GM23338 (cell line): ENCODE results near the gene PIKFYVE. TPM values are rescaled to one million over a fixed set of nuclear protein-coding genes. Genes with fewer than 3 reads are reported as not detected.

ENCODE experiments used
- ATAC-seq: fragments of 200-7000 bp; cut with Tn5 transposase; 3 replicates; pipeline ENCODE4 v1.9.1; 2020
- DNase-seq: peaks from one replicate; pipeline ENCODE4 v3.0.0-alpha.2; 2015; ENCODE audit warnings: low spot score
- H2AFZ ChIP-seq: fragments of 200-600 bp; sonication (generic); 2 replicates; pipeline ENCODE4 v1.8.0; 2016; ENCODE audit warnings: antibody characterized with exemption, mild to moderate bottlenecking, moderate library complexity
- H3F3A ChIP-seq: fragments of 200-600 bp; sonication (generic); replicated peaks from 2 replicates; pipeline ENCODE4 v1.8.0; 2017; ENCODE audit warnings: antibody characterized with exemption, mixed run types, low read depth
- H3K27ac ChIP-seq: fragments of 200-600 bp; sonication (generic); 2 replicates; pipeline ENCODE4 v1.6.1; 2016; ENCODE audit warnings: low read depth
- H3K27me3 ChIP-seq: fragments of 200-600 bp; sonication (generic); 2 replicates; pipeline ENCODE4 v1.8.0; 2016; ENCODE audit warnings: mild to moderate bottlenecking, mixed run types, moderate library complexity; ENCODE audit not compliant: insufficient read depth
- H3K36me3 ChIP-seq: fragments of 200-600 bp; sonication (generic); 2 replicates; pipeline ENCODE4 v1.8.0; 2016; ENCODE audit warnings: mild to moderate bottlenecking; ENCODE audit not compliant: insufficient read depth
- H3K4me1 ChIP-seq: fragments of 200-600 bp; sonication (generic); 2 replicates; pipeline ENCODE4 v1.8.0; 2016; ENCODE audit warnings: mild to moderate bottlenecking, moderate library complexity; ENCODE audit not compliant: insufficient read depth
- H3K4me2 ChIP-seq: fragments of 200-600 bp; sonication (generic); 2 replicates; pipeline ENCODE4 v1.7.1; 2017; ENCODE audit warnings: mixed run types
- H3K4me3 ChIP-seq: fragments of 200-600 bp; sonication (generic); 2 replicates; pipeline ENCODE4 v1.6.1; 2016; ENCODE audit warnings: mixed run types
- H3K79me2 ChIP-seq: fragments of 200-600 bp; sonication (generic); replicated peaks from 2 replicates; pipeline ENCODE4 v1.8.0; 2017; ENCODE audit warnings: mild to moderate bottlenecking; ENCODE audit not compliant: insufficient read depth
- H3K9me2 ChIP-seq: fragments of 200-600 bp; sonication (generic); 2 replicates; pipeline ENCODE4 v1.8.0; 2017; ENCODE audit not compliant: insufficient read depth
- H4K20me1 ChIP-seq: fragments of 200-600 bp; sonication (generic); replicated peaks from 2 replicates; pipeline ENCODE4 v1.8.0; 2017; ENCODE audit warnings: mild to moderate bottlenecking; ENCODE audit not compliant: insufficient read depth
- H3K27ac Mint-ChIP-seq: 2 replicates; pipeline ENCODE4 v1.8.0; 2020; ENCODE audit warnings: inconsistent platforms, mild to moderate bottlenecking, moderate library complexity, mixed read lengths
- H3K27me3 Mint-ChIP-seq: 3 replicates; pipeline ENCODE4 v1.8.0; 2022; ENCODE audit warnings: low read depth, mild to moderate bottlenecking, moderate library complexity, mixed read lengths, inconsistent platforms; ENCODE audit not compliant: insufficient read depth, poor library complexity
- H3K36me3 Mint-ChIP-seq: 3 replicates; pipeline ENCODE4 v1.8.0; 2021; ENCODE audit warnings: low read depth, mild to moderate bottlenecking, inconsistent platforms, moderate library complexity, mixed read lengths
- H3K4me1 Mint-ChIP-seq: 3 replicates; pipeline ENCODE4 v1.8.0; 2020; ENCODE audit warnings: mild to moderate bottlenecking, inconsistent platforms, mixed read lengths
- H3K4me3 Mint-ChIP-seq: 3 replicates; pipeline ENCODE4 v1.8.0; 2021; ENCODE audit warnings: moderate library complexity, mild to moderate bottlenecking, inconsistent platforms, mixed read lengths
- H3K9me3 Mint-ChIP-seq: 3 replicates; pipeline ENCODE4 v1.8.0; 2020; ENCODE audit warnings: moderate library complexity, mild to moderate bottlenecking, inconsistent platforms, mixed read lengths
- CREB1 ChIP-seq: fragments of 250-450 bp; sonication (Bioruptor Pico); IDR thresholded peaks from 2 replicates; pipeline ENCODE4 v1.5.0; 2020; ENCODE audit warnings: low read depth, mild to moderate bottlenecking, moderate library complexity
- EZH2 ChIP-seq: fragments of 200-600 bp; sonication (generic); IDR thresholded peaks from one replicate; pipeline ENCODE4 v1.8.0; 2017; ENCODE audit warnings: antibody characterized with exemption, mild to moderate bottlenecking, low read depth; ENCODE audit not compliant: unreplicated experiment
- EZH2phosphoT487 ChIP-seq: fragments of 200-600 bp; sonication (generic); IDR thresholded peaks from one replicate; pipeline ENCODE4 v1.8.1; 2018; ENCODE audit warnings: antibody characterized with exemption; ENCODE audit not compliant: unreplicated experiment
- POLR2AphosphoS5 ChIP-seq: IDR thresholded peaks from 2 replicates; pipeline ENCODE4 v1.6.1; 2016; ENCODE audit warnings: antibody characterized with exemption, low read depth
- STAT1 ChIP-seq: IDR thresholded peaks from one replicate; pipeline ENCODE4 v1.6.1; 2016; ENCODE audit warnings: antibody characterized with exemption; ENCODE audit not compliant: unreplicated experiment
- ZNF331 ChIP-seq: fragments of 250-450 bp; sonication (Bioruptor Pico); IDR thresholded peaks from 2 replicates; pipeline ENCODE4 v1.5.0; 2020; ENCODE audit warnings: low read depth, mild to moderate bottlenecking, moderate library complexity
- polyA plus RNA-seq: library from polyadenylated mRNA; unstranded; fragments of >200 nt; fragmentation: Nextera tagmentation; extraction: Ambion mirVana; gene quantifications from 2 replicates; pipeline ENCODE4 v1.2.1, GENCODE V29; 2016
- total RNA-seq: library from RNA; depleted of rRNA; stranded (reverse); fragments of >200 nt; shearing (Covaris generic); gene quantifications from 2 replicates; pipeline ENCODE4 v1.2.3, GENCODE V29; 2014
- TF ChIP-seq, protein P1 (sequence below): IDR thresholded peaks from 2 replicates; pipeline ENCODE4 v1.6.1; 2016; ENCODE audit warnings: antibody characterized with exemption
- TF ChIP-seq, protein P2 (sequence below), 2 experiments: fragments of 200-600 bp in 1 of 2; sonication (generic) in 1 of 2; conservative IDR thresholded peaks; 2 replicates each; pipeline versions ENCODE4 v1.5.1 to v1.6.1; 2016 to 2017; ENCODE audit warnings: antibody characterized with exemption in 2 of 2, low read depth in 2 of 2, mild to moderate bottlenecking in 2 of 2, moderate library complexity in 1 of 2
- TF ChIP-seq, protein P3 (sequence below): fragments of 250-450 bp; sonication (Bioruptor Pico); IDR thresholded peaks from 2 replicates; pipeline ENCODE4 v1.5.0; 2020; ENCODE audit warnings: mild to moderate bottlenecking, moderate library complexity

Gene PIKFYVE
- total and polyA plus RNA-seq, 2 experiments from 2014 or later = 15.1 to 48.0 TPM

GRCh38 chr2:208248601-208249000 lies 17.5 kb upstream of the PIKFYVE start:
- Histone ChIP-seq H3K4me2 (no peak overlapping the region), H3K9me2 (no peaks in the 10 kb centered on the region), H3K27me3 (no peaks in the 10 kb centered on the region), H2AFZ (no peak overlapping the region), H3K4me1 (peaks cover 14% of the 10 kb centered on the region), H4K20me1 (peaks cover 13% of the 10 kb centered on the region), H3K79me2 (peaks cover 51% of the 10 kb centered on the region), H3F3A (0 out of 2 replicates have a peak, but pooled peaks cover 2% of the 10 kb centered on the region), H3K36me3 (peaks cover 90% of the 10 kb centered on the region), H3K4me3 (no peak overlapping the region), H3K27ac (no peak overlapping the region)
- DNase-seq (no peak), ATAC-seq (no peak)
- H3K27me3 Mint-ChIP-seq = peaks cover 2% of the 10 kb centered on the region
- H3K27ac Mint-ChIP-seq = no peak overlapping the region
- peaks cover 32% of the 10 kb centered on the region for H3K4me1 Mint-ChIP-seq
- TF ChIP-seq, protein P1, sequence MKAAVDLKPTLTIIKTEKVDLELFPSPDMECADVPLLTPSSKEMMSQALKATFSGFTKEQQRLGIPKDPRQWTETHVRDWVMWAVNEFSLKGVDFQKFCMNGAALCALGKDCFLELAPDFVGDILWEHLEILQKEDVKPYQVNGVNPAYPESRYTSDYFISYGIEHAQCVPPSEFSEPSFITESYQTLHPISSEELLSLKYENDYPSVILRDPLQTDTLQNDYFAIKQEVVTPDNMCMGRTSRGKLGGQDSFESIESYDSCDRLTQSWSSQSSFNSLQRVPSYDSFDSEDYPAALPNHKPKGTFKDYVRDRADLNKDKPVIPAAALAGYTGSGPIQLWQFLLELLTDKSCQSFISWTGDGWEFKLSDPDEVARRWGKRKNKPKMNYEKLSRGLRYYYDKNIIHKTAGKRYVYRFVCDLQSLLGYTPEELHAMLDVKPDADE = no peak
- TF ChIP-seq EZH2phosphoT487 = no peak
- H3K4me3 Mint-ChIP-seq = no peak overlapping the region
- H3K36me3 Mint-ChIP-seq = peaks cover 99% of the 10 kb centered on the region
- H3K9me3 Mint-ChIP-seq = no peaks in the 10 kb centered on the region

GRCh38 chr2:208249296-208249695 lies 16.8 kb upstream of the PIKFYVE start:
- H3K36me3 Mint-ChIP-seq = peaks cover 96% of the 10 kb centered on the region
- ATAC-seq = no peak
- TF ChIP-seq EZH2 (no peak), STAT1 (no peak), CREB1 (CRISPR knock-in tag) (no peak), POLR2AphosphoS5 (no peak), ZNF331 (CRISPR knock-in tag) (no peak)
- TF ChIP-seq, protein P2, sequence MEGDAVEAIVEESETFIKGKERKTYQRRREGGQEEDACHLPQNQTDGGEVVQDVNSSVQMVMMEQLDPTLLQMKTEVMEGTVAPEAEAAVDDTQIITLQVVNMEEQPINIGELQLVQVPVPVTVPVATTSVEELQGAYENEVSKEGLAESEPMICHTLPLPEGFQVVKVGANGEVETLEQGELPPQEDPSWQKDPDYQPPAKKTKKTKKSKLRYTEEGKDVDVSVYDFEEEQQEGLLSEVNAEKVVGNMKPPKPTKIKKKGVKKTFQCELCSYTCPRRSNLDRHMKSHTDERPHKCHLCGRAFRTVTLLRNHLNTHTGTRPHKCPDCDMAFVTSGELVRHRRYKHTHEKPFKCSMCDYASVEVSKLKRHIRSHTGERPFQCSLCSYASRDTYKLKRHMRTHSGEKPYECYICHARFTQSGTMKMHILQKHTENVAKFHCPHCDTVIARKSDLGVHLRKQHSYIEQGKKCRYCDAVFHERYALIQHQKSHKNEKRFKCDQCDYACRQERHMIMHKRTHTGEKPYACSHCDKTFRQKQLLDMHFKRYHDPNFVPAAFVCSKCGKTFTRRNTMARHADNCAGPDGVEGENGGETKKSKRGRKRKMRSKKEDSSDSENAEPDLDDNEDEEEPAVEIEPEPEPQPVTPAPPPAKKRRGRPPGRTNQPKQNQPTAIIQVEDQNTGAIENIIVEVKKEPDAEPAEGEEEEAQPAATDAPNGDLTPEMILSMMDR (conservative IDR thresholded peaks at IDR 0.05; ENCODE audit: low read depth in 2 of 2) = no peak
- TF ChIP-seq, protein P3, sequence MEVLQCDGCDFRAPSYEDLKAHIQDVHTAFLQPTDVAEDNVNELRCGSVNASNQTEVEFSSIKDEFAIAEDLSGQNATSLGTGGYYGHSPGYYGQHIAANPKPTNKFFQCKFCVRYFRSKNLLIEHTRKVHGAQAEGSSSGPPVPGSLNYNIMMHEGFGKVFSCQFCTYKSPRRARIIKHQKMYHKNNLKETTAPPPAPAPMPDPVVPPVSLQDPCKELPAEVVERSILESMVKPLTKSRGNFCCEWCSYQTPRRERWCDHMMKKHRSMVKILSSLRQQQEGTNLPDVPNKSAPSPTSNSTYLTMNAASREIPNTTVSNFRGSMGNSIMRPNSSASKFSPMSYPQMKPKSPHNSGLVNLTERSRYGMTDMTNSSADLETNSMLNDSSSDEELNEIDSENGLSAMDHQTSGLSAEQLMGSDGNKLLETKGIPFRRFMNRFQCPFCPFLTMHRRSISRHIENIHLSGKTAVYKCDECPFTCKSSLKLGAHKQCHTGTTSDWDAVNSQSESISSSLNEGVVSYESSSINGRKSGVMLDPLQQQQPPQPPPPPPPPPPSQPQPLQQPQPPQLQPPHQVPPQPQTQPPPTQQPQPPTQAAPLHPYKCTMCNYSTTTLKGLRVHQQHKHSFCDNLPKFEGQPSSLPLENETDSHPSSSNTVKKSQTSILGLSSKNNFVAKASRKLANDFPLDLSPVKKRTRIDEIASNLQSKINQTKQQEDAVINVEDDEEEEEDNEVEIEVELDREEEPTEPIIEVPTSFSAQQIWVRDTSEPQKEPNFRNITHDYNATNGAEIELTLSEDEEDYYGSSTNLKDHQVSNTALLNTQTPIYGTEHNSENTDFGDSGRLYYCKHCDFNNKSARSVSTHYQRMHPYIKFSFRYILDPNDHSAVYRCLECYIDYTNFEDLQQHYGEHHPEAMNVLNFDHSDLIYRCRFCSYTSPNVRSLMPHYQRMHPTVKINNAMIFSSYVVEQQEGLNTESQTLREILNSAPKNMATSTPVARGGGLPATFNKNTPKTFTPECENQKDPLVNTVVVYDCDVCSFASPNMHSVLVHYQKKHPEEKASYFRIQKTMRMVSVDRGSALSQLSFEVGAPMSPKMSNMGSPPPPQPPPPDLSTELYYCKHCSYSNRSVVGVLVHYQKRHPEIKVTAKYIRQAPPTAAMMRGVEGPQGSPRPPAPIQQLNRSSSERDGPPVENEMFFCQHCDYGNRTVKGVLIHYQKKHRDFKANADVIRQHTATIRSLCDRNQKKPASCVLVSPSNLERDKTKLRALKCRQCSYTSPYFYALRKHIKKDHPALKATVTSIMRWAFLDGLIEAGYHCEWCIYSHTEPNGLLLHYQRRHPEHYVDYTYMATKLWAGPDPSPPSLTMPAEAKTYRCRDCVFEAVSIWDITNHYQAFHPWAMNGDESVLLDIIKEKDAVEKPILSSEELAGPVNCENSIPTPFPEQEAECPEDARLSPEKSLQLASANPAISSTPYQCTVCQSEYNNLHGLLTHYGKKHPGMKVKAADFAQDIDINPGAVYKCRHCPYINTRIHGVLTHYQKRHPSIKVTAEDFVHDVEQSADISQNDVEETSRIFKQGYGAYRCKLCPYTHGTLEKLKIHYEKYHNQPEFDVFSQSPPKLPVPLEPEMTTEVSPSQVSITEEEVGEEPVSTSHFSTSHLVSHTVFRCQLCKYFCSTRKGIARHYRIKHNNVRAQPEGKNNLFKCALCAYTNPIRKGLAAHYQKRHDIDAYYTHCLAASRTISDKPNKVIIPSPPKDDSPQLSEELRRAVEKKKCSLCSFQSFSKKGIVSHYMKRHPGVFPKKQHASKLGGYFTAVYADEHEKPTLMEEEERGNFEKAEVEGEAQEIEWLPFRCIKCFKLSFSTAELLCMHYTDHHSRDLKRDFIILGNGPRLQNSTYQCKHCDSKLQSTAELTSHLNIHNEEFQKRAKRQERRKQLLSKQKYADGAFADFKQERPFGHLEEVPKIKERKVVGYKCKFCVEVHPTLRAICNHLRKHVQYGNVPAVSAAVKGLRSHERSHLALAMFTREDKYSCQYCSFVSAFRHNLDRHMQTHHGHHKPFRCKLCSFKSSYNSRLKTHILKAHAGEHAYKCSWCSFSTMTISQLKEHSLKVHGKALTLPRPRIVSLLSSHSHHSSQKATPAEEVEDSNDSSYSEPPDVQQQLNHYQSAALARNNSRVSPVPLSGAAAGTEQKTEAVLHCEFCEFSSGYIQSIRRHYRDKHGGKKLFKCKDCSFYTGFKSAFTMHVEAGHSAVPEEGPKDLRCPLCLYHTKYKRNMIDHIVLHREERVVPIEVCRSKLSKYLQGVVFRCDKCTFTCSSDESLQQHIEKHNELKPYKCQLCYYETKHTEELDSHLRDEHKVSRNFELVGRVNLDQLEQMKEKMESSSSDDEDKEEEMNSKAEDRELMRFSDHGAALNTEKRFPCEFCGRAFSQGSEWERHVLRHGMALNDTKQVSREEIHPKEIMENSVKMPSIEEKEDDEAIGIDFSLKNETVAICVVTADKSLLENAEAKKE (CRISPR knock-in tag) = no peak

More at GRCh38 chr2:208249296-208249695, 16.8 kb upstream of the PIKFYVE start:
- no peaks in the 10 kb centered on the region for H3K9me2 ChIP-seq
- no peaks in the 10 kb centered on the region for H3K9me3 Mint-ChIP-seq
- peaks cover 2% of the 10 kb centered on the region for H3K27me3 Mint-ChIP-seq
- H3K27ac Mint-ChIP-seq = peak overlapping the region; percentile 19
- H3K27ac ChIP-seq = 0 out of 2 replicates have a peak overlapping the region, but pooled peaks have one; percentile 24
- no peak overlapping the region for H3K4me3 Mint-ChIP-seq
- peaks cover 17% of the 10 kb centered on the region for H3K4me1 ChIP-seq
- H3K79me2 ChIP-seq = peaks cover 58% of the 10 kb centered on the region
- H3K4me1 Mint-ChIP-seq = peaks cover 34% of the 10 kb centered on the region
- H4K20me1 ChIP-seq = peaks cover 13% of the 10 kb centered on the region
- no peak overlapping the region for H2AFZ ChIP-seq
- no peak overlapping the region for H3K4me3 ChIP-seq
- H3K4me2 ChIP-seq = no peak overlapping the region
- H3K36me3 ChIP-seq = peaks cover 84% of the 10 kb centered on the region
- 0 out of 2 replicates have a peak, but pooled peaks cover 2% of the 10 kb centered on the region for H3F3A ChIP-seq
- no peaks in the 10 kb centered on the region for H3K27me3 ChIP-seq
- no peak for DNase-seq
